GM23248 (cell line): ENCODE data around the gene DEFB129. TPM values are rescaled to one million over a fixed set of nuclear protein-coding genes. Genes with fewer than 3 reads are reported as not detected.
"Not testable (repeated sequence)": the region's sequence is repeated elsewhere in the genome, so short reads cannot be mapped to it uniquely, and the experiment has no call there.

Experiments
- DNase-seq: peaks from one replicate; pipeline ENCODE4 v3.0.0-alpha.2; 2015
- H2AFZ ChIP-seq: fragments of 200-600 bp; sonication (generic); 2 replicates; pipeline ENCODE4 v1.6.1; 2016; ENCODE audit warnings: antibody characterized with exemption
- H3F3A ChIP-seq: fragments of 200-600 bp; sonication (generic); 2 replicates; pipeline ENCODE4 v1.6.1; 2016; ENCODE audit warnings: mild to moderate bottlenecking, antibody characterized with exemption, mixed run types; ENCODE audit not compliant: insufficient read depth
- H3K27ac ChIP-seq: fragments of 200-600 bp; sonication (generic); 2 replicates; pipeline ENCODE4 v1.5.1; 2016; ENCODE audit warnings: mild to moderate bottlenecking
- H3K27me3 ChIP-seq: fragments of 200-600 bp; sonication (generic); replicated peaks from 2 replicates; pipeline ENCODE4 v1.6.1; 2016; ENCODE audit warnings: mild to moderate bottlenecking; ENCODE audit not compliant: insufficient read depth
- H3K36me3 ChIP-seq: fragments of 200-600 bp; sonication (generic); 2 replicates; pipeline ENCODE4 v1.6.1; 2016; ENCODE audit warnings: low read depth, mild to moderate bottlenecking
- H3K4me1 ChIP-seq: fragments of 200-600 bp; sonication (generic); 2 replicates; pipeline ENCODE4 v1.6.1; 2016; ENCODE audit warnings: mild to moderate bottlenecking; ENCODE audit not compliant: insufficient read depth
- H3K4me2 ChIP-seq: fragments of 200-600 bp; sonication (generic); one replicate; pipeline ENCODE4 v1.6.1; 2016; ENCODE audit warnings: mild to moderate bottlenecking; ENCODE audit not compliant: unreplicated experiment
- H3K4me3 ChIP-seq: fragments of 200-600 bp; sonication (generic); 2 replicates; pipeline ENCODE4 v1.5.1; 2016; ENCODE audit warnings: mild to moderate bottlenecking
- H3K79me2 ChIP-seq: fragments of 200-600 bp; sonication (generic); 2 replicates; pipeline ENCODE4 v1.6.1; 2016; ENCODE audit warnings: mild to moderate bottlenecking; ENCODE audit not compliant: insufficient read depth
- H3K9ac ChIP-seq: fragments of 200-600 bp; sonication (generic); 2 replicates; pipeline ENCODE4 v1.6.1; 2016; ENCODE audit warnings: mild to moderate bottlenecking
- H3K9me2 ChIP-seq: fragments of 200-600 bp; sonication (generic); 2 replicates; pipeline ENCODE4 v1.6.1; 2016; ENCODE audit warnings: mixed run types, mild to moderate bottlenecking, moderate library complexity; ENCODE audit not compliant: insufficient read depth
- H3K9me3 ChIP-seq: fragments of 200-600 bp; sonication (generic); one replicate; pipeline ENCODE4 v1.6.1; 2017; ENCODE audit warnings: low read depth
- H4K20me1 ChIP-seq: fragments of 200-600 bp; sonication (generic); 2 replicates; pipeline ENCODE4 v1.6.0; 2016; ENCODE audit not compliant: insufficient read depth
- EZH2 ChIP-seq: fragments of 200-600 bp; sonication (generic); IDR thresholded peaks from 2 replicates; pipeline ENCODE4 v1.6.1; 2018; ENCODE audit warnings: antibody characterized with exemption, mild to moderate bottlenecking; ENCODE audit not compliant: insufficient read depth, poor library complexity, severe bottlenecking
- EZH2phosphoT487 ChIP-seq: fragments of 200-600 bp; sonication (generic); IDR thresholded peaks from 2 replicates; pipeline ENCODE4 v1.6.1; 2018; ENCODE audit warnings: antibody characterized with exemption, moderate library complexity, mild to moderate bottlenecking, low read depth; ENCODE audit not compliant: insufficient read depth
- WGBS, 2 experiments: methylation state at CpG; one replicate each; pipeline ENCODE4 v1.1.6; 2015 to 2017; ENCODE audit warnings: low lambda C conversion rate in 2 of 2, low coverage in 1 of 2; ENCODE audit errors: missing lambda C conversion rate in 2 of 2; 5-methylcytosine and 5-hydroxymethylcytosine counted together
- in situ Hi-C: fragments of 300-500 bp; cut with MboI; formaldehyde crosslinking; loops from 2 replicates; pipeline ENCODE4 v1.15.0; 2020
- polyA plus RNA-seq: library from polyadenylated mRNA; unstranded; fragments of >200 nt; fragmentation: Nextera tagmentation; extraction: Ambion mirVana; gene quantifications from 2 replicates; pipeline ENCODE4 v1.2.1, GENCODE V29; 2016
- total RNA-seq: library from RNA; depleted of rRNA; stranded (reverse); fragments of >200 nt; shearing (Covaris generic); gene quantifications from 2 replicates; pipeline ENCODE4 v1.2.3, GENCODE V29; 2014

The DEFB129 gene
- total and polyA plus RNA-seq, 2 experiments from 2014 or later = not detected

GRCh38 chr20:221258-221830, 5.7 kb upstream of the DEFB129 start:
- Histone ChIP-seq H3K79me2 (no peaks in the 10 kb centered on the region), H3K27ac (no peak overlapping the region), H3K36me3 (no peaks in the 10 kb centered on the region), H4K20me1 (no peaks in the 10 kb centered on the region), H3K4me1 (no peaks in the 10 kb centered on the region), H3K4me2 (no peak overlapping the region), H2AFZ (no peak overlapping the region), H3K4me3 (no peak overlapping the region), H3K9me3 (no peaks in the 10 kb centered on the region), H3F3A (no peaks in the 10 kb centered on the region), H3K27me3 (0 out of 2 replicates have a peak, but pooled peaks cover 13% of the 10 kb centered on the region), H3K9ac (no peak overlapping the region), H3K9me2 (no peaks in the 10 kb centered on the region)
- no peak for DNase-seq
- TF ChIP-seq EZH2phosphoT487 (no peak), EZH2 (no peak)
- in situ Hi-C loops = no loop called here
- WGBS, 2 experiments = 0 to 50% methylated on average over 1 of the region's 1 CpG

- H3K79me2 ChIP-seq, H3K4me1 ChIP-seq, H3K27ac ChIP-seq, DNase-seq, H4K20me1 ChIP-seq, H3K4me3 ChIP-seq, H3F3A ChIP-seq, H3K27me3 ChIP-seq, H3K9me3 ChIP-seq, in situ Hi-C loops, H2AFZ ChIP-seq, H3K9ac ChIP-seq, H3K9me2 ChIP-seq, H3K4me2 ChIP-seq, H3K36me3 ChIP-seq: not testable (repeated sequence)
- 15 to 26% methylated on average over 3 of the region's 3 CpGs for WGBS, 2 experiments
Measured at GRCh38 chr20:225879-226278, 1.2 kb upstream of the DEFB129 start.

GRCh38 chr20:227439-228105, 514 bp downstream of the DEFB129 start:
- Histone ChIP-seq H2AFZ (no peak overlapping the region), H3K4me1 (no peaks in the 10 kb centered on the region), H3K4me3 (no peak overlapping the region), H3K27me3 (no peaks in the 10 kb centered on the region), H3K79me2 (no peaks in the 10 kb centered on the region), H3K9me2 (no peaks in the 10 kb centered on the region), H3K4me2 (no peak overlapping the region), H3K9ac (no peak overlapping the region), H3K9me3 (no peaks in the 10 kb centered on the region), H3K36me3 (no peaks in the 10 kb centered on the region), H3K27ac (no peak overlapping the region), H4K20me1 (no peaks in the 10 kb centered on the region), H3F3A (no peaks in the 10 kb centered on the region)
- no peak for DNase-seq
- WGBS, 2 experiments = 18 to 33% methylated on average over 3 of the region's 3 CpGs
- TF ChIP-seq EZH2phosphoT487 (no peak), EZH2 (no peak)
- in situ Hi-C loops = no loop called here

DNA sequence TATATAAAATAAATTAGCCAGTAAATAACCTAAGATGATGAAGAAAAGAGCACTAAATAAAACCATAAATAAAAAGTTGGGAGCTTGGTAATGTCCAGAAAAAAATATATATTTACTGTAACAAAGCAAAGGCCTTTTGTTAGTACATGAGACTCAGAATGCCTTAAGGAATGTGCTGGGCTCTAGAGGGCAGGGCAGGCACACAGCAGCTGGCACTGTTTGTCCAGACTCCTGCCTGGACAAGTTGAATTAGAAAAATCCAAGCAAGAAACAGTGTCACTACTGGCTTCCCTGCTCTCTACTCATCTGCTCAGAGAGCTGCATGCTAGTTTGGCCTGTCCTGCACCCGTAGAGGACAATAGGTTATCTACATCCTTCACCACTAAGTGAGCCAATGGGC, 8.8 kb downstream of the DEFB129 start:
- Histone ChIP-seq H4K20me1 (no peaks in the 10 kb centered on the region), H3K9ac (no peak overlapping the region), H3K27me3 (0 out of 2 replicates have a peak, but pooled peaks cover 5% of the 10 kb centered on the region), H3K4me2 (no peak overlapping the region), H3K79me2 (no peaks in the 10 kb centered on the region), H2AFZ (no peak overlapping the region), H3K27ac (no peak overlapping the region), H3K4me1 (no peaks in the 10 kb centered on the region), H3K36me3 (no peaks in the 10 kb centered on the region), H3K9me2 (no peaks in the 10 kb centered on the region), H3K9me3 (no peaks in the 10 kb centered on the region), H3F3A (no peaks in the 10 kb centered on the region), H3K4me3 (no peak overlapping the region)
- DNase-seq = peak; percentile 22
- 33 to 36% methylated on average over 1 of the region's 1 CpG for WGBS, 2 experiments
- in situ Hi-C loops = no loop called here
- no peak for TF ChIP-seq EZH2
- TF ChIP-seq EZH2phosphoT487 = no peak
